ENCODE results near the gene TANC1. TPM values are rescaled to one million over a fixed set of nuclear protein-coding genes. Genes with fewer than 3 reads are reported as not detected.
"Not testable (repeated sequence)": the region's sequence is repeated elsewhere in the genome, so short reads cannot be mapped to it uniquely, and the experiment has no call there.

Gene TANC1
- total and polyA plus RNA-seq, 11 donors, result 26.6 to 91.1 (median 68.8) TPM

DNA sequence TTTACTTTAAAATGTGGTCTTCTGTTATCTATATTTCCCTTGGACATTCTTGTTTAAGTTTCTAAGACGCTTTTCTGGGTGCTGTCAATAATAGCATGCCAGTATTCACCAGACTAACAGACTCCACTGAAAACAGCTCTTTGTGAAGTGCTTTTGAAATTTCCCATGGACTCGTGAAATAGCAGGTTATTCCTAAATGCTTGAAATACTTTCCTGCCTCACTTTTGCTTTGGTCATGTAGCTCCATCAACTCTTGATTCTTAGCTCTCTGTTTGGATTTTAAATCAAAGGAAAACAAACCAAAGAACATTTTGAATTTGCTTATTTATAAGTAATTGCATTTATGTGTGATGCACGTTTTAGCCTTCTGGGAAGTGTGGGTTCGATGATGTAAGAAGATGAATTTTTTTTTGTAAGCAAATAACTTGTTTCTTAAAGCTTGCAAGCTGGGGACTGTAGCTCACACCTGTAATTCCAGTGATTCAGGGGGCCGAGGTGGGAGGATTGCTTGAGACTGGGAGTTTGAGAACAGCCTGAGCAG, 170.3 kb downstream of the TANC1 start:
- WGBS, 4 donors, result 58 to 67% (median 61%) methylated on average over 5 of the region's 5 CpGs
- no peak for ATAC-seq
- Histone ChIP-seq H3K4me3 (peak overlapping the region in 1 of 12 donors; percentile 40), H3K4me1 (peaks cover 0 to 88% (median 49%) of the 10 kb centered on the region in 12 donors), H3K27ac (peak overlapping the region in 11 of 12 donors; percentile 7 to 94 (median 83)), H3K9me3 (no peaks in the 10 kb centered on the region), H3K27me3 (no peaks in the 10 kb centered on the region), H3K36me3 (no peaks in the 10 kb centered on the region)
- intact Hi-C loops (cut with DNase I), result no loop called here
- TF ChIP-seq, protein P1, sequence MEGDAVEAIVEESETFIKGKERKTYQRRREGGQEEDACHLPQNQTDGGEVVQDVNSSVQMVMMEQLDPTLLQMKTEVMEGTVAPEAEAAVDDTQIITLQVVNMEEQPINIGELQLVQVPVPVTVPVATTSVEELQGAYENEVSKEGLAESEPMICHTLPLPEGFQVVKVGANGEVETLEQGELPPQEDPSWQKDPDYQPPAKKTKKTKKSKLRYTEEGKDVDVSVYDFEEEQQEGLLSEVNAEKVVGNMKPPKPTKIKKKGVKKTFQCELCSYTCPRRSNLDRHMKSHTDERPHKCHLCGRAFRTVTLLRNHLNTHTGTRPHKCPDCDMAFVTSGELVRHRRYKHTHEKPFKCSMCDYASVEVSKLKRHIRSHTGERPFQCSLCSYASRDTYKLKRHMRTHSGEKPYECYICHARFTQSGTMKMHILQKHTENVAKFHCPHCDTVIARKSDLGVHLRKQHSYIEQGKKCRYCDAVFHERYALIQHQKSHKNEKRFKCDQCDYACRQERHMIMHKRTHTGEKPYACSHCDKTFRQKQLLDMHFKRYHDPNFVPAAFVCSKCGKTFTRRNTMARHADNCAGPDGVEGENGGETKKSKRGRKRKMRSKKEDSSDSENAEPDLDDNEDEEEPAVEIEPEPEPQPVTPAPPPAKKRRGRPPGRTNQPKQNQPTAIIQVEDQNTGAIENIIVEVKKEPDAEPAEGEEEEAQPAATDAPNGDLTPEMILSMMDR (IDR thresholded peaks at IDR 0.05), result no peak
- TF ChIP-seq POLR2A (IDR thresholded peaks at IDR 0.05), result no peak
- no peak for DNase-seq

DNA sequence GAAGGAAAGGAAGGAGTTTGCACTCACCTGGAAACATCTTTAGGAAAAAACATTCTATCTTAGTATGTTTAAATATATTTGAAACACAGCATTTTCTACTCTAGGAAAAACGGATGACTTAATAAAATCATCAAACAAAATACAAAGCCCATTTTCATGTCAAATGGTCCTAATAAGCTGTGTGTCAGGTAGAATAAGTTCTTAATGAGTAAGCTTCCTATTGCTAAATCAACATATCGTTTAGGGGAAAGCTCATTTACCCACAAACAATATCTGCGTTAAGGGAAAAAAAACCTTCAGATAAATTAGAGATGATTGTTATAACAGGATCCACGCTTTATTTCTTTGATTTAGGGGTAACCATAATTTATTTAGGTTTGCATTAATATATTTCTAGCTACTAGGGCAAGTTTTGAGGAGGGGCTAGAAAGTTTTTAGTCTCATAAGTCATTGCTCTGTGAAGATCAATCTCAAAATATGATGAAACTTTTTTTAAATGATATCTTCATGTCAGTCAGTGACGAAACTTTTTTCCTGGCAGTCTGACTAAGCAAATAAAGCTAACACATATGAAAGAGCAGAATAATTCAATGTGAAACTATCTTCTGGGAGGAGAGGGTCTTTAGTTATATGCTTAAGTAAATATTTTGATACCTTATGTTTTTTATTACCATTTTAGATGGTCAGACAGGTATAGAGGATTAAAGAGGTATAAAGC, 170.9 kb downstream of the TANC1 start:
- no peaks in the 10 kb centered on the region for H3K9me3 ChIP-seq
- DNase-seq (no peak), ATAC-seq (no peak)
- TF ChIP-seq POLR2A (IDR thresholded peaks at IDR 0.05), result no peak
- TF ChIP-seq, protein P1 (IDR thresholded peaks at IDR 0.05), result no peak
- intact Hi-C loops (cut with DNase I), result no loop called here
- WGBS, 4 donors, result 52 to 62% (median 58%) methylated on average over 5 of the region's 5 CpGs
- peak overlapping the region in 11 of 12 donors; percentile 7 to 94 (median 83) for H3K27ac ChIP-seq
- no peaks in the 10 kb centered on the region for H3K27me3 ChIP-seq
- H3K4me1 ChIP-seq, result peaks cover 0 to 83% (median 50%) of the 10 kb centered on the region in 12 donors
- no peaks in the 10 kb centered on the region for H3K36me3 ChIP-seq
- peak overlapping the region in 1 of 12 donors; percentile 40 for H3K4me3 ChIP-seq

DNA sequence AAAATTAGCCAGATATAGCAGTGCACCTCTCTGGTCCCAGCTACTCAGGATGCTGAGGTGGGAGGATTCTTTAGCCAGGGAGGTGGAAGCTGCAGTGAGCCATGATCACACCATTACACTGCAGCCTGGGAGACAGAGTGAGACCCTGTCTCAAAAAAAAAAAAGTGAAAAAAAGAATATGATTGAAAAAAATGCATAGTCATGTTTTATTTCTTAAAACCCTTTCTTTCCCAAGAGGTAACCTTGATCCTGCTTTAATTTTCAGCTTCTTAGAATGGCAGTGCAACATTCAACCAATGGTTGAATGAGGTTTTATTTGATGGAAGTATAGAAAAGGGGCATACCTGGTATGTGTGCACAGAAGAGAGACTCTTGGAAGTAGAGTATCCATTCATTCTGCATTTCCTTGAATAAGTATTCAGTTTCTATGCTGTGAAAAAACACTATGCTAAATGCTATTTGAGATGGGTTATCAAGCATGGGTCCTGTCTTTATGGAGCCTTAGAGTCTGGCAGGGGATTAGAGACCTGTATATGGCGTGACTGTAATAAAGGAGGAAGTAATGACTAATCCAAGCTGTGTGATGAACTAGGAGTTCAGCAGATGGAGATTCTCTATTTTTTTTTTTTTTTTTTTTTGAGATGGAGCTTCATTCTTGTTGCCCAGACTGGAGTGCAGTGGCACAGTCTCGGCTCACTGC, 171.8 kb downstream of the TANC1 start:
- ATAC-seq, result no peak
- no peak overlapping the region for H3K4me3 ChIP-seq
- peaks cover 0 to 83% (median 48%) of the 10 kb centered on the region in 12 donors for H3K4me1 ChIP-seq
- WGBS, 4 donors, result 83 to 89% (median 87%) methylated on average over 2 of the region's 2 CpGs
- H3K27me3 ChIP-seq, result no peaks in the 10 kb centered on the region
- peak overlapping the region in 9 of 12 donors; percentile 11 to 94 (median 83) for H3K27ac ChIP-seq
- H3K9me3 ChIP-seq, result no peaks in the 10 kb centered on the region
- DNase-seq, result no peak
- TF ChIP-seq, protein P1 (IDR thresholded peaks at IDR 0.05), result no peak
- no peak for TF ChIP-seq POLR2A (IDR thresholded peaks at IDR 0.05)
- no peaks in the 10 kb centered on the region for H3K36me3 ChIP-seq
- intact Hi-C loops (cut with DNase I), result no loop called here

DNA sequence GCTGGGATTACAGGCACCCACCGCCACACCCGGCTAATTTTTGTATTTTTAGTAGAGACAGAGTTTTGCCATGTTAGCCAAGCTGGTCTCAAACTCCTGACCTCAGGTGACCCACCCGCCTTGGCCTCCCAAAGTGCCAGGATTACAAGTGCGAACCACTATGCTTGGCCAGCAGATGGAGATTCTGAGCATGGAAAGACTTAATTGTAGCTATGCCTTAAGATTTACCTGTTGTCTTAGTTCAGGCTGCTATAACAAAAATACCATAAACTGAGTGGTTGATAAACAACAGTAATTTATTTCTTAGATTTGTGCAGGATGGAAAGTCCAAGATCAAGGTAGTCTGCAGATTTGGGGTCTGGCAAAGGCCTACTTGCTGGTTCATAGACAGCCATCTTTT, 172.4 kb downstream of the TANC1 start:
- WGBS, 4 donors, result 91 to 94% (median 92%) methylated on average over 4 of the region's 4 CpGs
- peaks cover 0 to 83% (median 45%) of the 10 kb centered on the region in 12 donors for H3K4me1 ChIP-seq
- H3K27me3 ChIP-seq; H3K36me3 ChIP-seq; intact Hi-C loops (cut with DNase I); H3K9me3 ChIP-seq; DNase-seq; ATAC-seq; H3K4me3 ChIP-seq: not testable (repeated sequence)
- peak overlapping the region in 5 of 12 donors; percentile 10 to 94 (median 80) for H3K27ac ChIP-seq
